NCI-H2196 treated with DMSO at 0.1 percent for 48 hours (cell line): ENCODE measurements around the gene ZNF282.
A peak's percentile ranks its signal among the peaks of the same experiment; 100 is the strongest.
"Not testable (repeated sequence)": the region's sequence is repeated elsewhere in the genome, so short reads cannot be mapped to it uniquely, and the experiment has no call there.

Source experiments
- DNase-seq: peaks from one replicate; lab custom pipeline; 2025; ENCODE audit not compliant: unreplicated experiment; lab: John Stamatoyannopoulos, UW

ZNF282 gene

GRCh38 chr7:149254181-149254858, 59.0 kb downstream of the ZNF282 start:
- DNase-seq, result no peak

- no peak for DNase-seq
These were observed 59.8 kb downstream of the ZNF282 start for GRCh38 chr7:149255174-149255573.

DNA sequence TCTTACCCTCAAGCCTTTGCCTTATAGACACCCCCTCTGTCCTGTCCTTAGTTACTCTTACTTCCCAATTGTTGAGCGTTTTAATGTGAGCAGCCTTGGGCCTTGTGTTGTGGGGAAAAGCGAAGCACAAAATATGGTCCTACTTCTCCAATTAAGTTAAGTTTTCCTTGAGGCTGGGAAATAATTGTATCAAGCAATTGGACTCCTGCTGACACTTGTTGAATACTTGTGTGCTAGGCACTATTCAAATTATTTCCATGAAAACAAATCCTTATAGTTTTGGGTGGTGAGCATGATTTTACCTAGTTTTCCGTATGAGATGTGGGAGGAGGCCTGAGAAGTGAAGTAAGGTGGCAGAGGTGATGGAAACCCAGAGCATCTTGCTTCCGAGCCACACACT, 61.2 kb downstream of the ZNF282 start:
- no peak for DNase-seq

GRCh38 chr7:149257146-149257545, 61.8 kb downstream of the ZNF282 start:
- no peak for DNase-seq

GRCh38 chr7:149261316-149261828, 66.0 kb downstream of the ZNF282 start:
- DNase-seq, result no peak

GRCh38 chr7:149261829-149262617, 66.7 kb downstream of the ZNF282 start, which contains the start of gene ZNF783:
ZNF783 (plus strand) TSS chr7:149262196; CDS start chr7:149262334, 138 bp downstream.
- peak; percentile 80 for DNase-seq

GRCh38 chr7:149266451-149266850, 71.1 kb downstream of the ZNF282 start:
- no peak for DNase-seq

GRCh38 chr7:149267733-149268132, 72.4 kb downstream of the ZNF282 start:
- no peak for DNase-seq

GRCh38 chr7:149274424-149274823, 79.1 kb downstream of the ZNF282 start:
- not testable (repeated sequence) for DNase-seq
